HUES6 (cell line): ENCODE measurements around the gene STAM.

ENCODE experiments used
- H3K27ac ChIP-seq: 2 replicates; pipeline ENCODE4 v1.7.0; 2013; ENCODE audit warnings: low read depth, mild to moderate bottlenecking, low read length, inconsistent platforms
- H3K27me3 ChIP-seq: 2 replicates; pipeline ENCODE4 v1.6.1; 2013; ENCODE audit warnings: low read length; ENCODE audit not compliant: control insufficient read depth, insufficient read depth
- H3K36me3 ChIP-seq: 2 replicates; pipeline ENCODE4 v1.6.1; 2013; ENCODE audit warnings: low read length; ENCODE audit not compliant: control insufficient read depth, insufficient read depth
- H3K4me1 ChIP-seq: 2 replicates; pipeline ENCODE4 v1.6.1; 2013; ENCODE audit warnings: low read length; ENCODE audit not compliant: control insufficient read depth, insufficient read depth
- H3K4me3 ChIP-seq: 2 replicates; pipeline ENCODE4 v1.5.1; 2013; ENCODE audit warnings: low read depth, low read length
- H3K9ac ChIP-seq: one replicate; pipeline ENCODE4 v1.6.1; 2013; ENCODE audit warnings: mild to moderate bottlenecking, low read length
- H3K9me3 ChIP-seq: 2 replicates; pipeline ENCODE4 v1.6.1; 2013; ENCODE audit warnings: low read depth, low read length; ENCODE audit not compliant: control insufficient read depth, insufficient read depth

Gene STAM

GRCh38 chr10:17661510-17661909, 17.6 kb downstream of the STAM start:
- H3K27ac ChIP-seq = no peak overlapping the region
- no peak overlapping the region for H3K4me3 ChIP-seq
- H3K4me1 ChIP-seq = peaks cover 5% of the 10 kb centered on the region; the same call in 1 of the 2 replicates
- peaks cover 10% of the 10 kb centered on the region; the same call in 1 of the 2 replicates for H3K36me3 ChIP-seq
- H3K9me3 ChIP-seq = peaks cover 8% of the 10 kb centered on the region
- H3K9ac ChIP-seq = no peak overlapping the region
- H3K27me3 ChIP-seq = no peaks in the 10 kb centered on the region

DNA sequence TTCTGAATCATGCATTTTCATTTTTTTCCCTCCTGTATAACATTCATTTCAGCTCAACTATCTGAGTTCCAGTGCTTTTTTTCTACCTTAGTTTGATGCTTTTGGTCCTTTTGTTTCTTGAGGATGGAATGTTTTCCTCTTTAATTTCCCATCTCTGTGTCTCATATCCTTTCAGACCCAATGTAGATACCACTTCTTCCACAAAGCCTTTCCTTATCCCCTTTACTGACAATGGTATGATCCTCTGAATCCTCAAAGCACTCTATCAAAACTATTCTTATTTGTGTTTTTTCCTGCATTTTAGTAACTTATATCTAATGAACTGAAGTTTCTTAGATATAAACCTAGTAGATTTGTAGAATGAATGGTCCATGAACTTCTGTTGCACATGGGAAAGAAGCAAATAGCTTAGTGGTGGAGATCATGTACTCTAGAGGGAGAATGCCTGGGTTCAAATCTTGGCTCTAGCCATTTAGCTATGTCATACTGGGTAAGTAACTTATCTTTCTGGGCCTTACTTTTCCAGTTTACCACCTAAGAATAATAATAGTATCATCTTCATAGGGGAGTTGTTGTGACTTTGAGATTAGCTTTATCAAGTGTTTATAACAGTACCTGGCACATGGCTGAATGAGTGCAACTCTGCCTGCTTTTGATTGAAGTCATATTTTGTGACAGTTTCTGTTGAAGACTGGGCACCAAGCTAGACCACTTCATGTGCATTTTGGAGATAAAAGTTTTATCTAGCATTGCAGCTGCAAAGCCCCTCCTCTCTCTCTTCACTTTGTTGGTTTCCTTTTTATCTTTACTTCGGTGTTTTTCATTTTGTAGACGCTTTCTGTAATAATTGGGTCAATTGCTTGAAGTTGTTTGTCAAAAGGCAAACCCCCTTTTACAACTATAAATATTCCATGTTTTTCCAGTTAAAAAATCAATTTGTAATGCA, 18.5 kb downstream of the STAM start:
- no peak overlapping the region for H3K9ac ChIP-seq
- peaks cover 10% of the 10 kb centered on the region; the same call in 1 of the 2 replicates for H3K36me3 ChIP-seq
- peaks cover 5% of the 10 kb centered on the region; the same call in 1 of the 2 replicates for H3K4me1 ChIP-seq
- 0 out of 2 replicates have a peak, but pooled peaks cover 4% of the 10 kb centered on the region for H3K9me3 ChIP-seq
- no peak overlapping the region for H3K4me3 ChIP-seq
- no peaks in the 10 kb centered on the region for H3K27me3 ChIP-seq
- no peak overlapping the region for H3K27ac ChIP-seq

GRCh38 chr10:17663450-17663849, 19.5 kb downstream of the STAM start:
- Histone ChIP-seq H3K9me3 (0 out of 2 replicates have a peak, but pooled peaks cover 1% of the 10 kb centered on the region), H3K36me3 (peaks cover 10% of the 10 kb centered on the region; the same call in 1 of the 2 replicates), H3K4me1 (peaks cover 5% of the 10 kb centered on the region; the same call in 1 of the 2 replicates), H3K9ac (no peak overlapping the region), H3K27me3 (no peaks in the 10 kb centered on the region), H3K27ac (no peak overlapping the region), H3K4me3 (no peak overlapping the region)

DNA sequence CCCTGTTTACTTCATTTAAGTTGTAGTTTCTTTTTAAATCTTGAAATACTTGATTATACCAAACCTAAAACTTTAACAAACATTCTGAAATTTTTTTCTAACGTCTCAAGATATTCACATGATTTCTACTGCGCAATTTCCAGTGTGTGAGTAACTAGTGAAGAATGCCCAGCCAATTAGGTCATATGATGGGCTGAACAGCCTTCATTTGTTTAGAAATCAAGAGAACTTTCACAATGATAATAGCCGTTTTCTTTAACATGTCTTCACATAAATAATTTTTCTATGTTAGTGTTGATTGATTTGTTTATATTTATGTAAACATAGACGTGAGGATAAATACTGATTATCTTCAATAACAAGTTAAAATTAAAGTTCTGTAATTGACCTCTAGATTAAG, 21.8 kb downstream of the STAM start:
- Histone ChIP-seq H3K27ac (no peak overlapping the region), H3K4me1 (peaks cover 15% of the 10 kb centered on the region), H3K9me3 (no peaks in the 10 kb centered on the region)

DNA sequence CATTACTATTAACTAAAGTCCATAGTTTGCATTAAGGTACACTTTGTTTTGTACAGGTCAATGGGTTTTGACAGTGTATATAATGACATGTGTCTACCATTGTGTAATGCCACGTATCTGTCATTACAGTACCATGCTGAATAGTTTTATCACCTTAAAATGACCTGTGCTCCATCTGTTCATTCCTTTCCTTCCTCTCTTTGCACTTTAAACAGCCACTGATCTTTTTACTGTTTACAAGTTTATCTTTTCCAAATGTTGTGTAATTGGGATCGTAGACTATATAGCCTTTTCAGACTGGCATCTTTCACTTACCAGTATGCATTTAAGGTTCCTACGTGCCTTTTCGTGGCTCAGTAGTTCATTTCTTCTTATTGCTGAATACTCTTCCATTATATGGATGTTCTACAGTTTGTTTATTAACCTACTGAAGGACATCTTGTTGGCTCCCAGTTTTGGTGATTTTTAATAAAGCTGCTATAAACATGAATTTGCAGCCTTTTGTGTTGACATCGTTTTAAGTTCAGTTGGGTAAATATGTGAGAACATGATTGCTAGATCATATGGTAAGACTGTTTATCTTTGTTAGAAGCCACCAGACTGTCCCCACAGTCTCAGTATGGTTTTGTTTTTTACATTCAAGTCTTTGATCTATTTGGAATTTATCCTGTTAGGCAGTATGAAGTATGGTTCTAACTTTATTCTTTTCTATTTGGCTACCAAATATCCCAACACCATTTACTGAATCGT, 24.7 kb downstream of the STAM start:
- Histone ChIP-seq H3K36me3 (no peaks in the 10 kb centered on the region), H3K4me1 (peaks cover 43% of the 10 kb centered on the region), H3K27me3 (no peaks in the 10 kb centered on the region), H3K9ac (no peak overlapping the region), H3K4me3 (no peak overlapping the region), H3K9me3 (no peaks in the 10 kb centered on the region), H3K27ac (no peak overlapping the region)

More for the DNA sequence above, 21.8 kb downstream of the STAM start:
- Histone ChIP-seq H3K4me3 (no peak overlapping the region), H3K36me3 (peaks cover 10% of the 10 kb centered on the region; the same call in 1 of the 2 replicates), H3K9ac (no peak overlapping the region), H3K27me3 (no peaks in the 10 kb centered on the region)

DNA sequence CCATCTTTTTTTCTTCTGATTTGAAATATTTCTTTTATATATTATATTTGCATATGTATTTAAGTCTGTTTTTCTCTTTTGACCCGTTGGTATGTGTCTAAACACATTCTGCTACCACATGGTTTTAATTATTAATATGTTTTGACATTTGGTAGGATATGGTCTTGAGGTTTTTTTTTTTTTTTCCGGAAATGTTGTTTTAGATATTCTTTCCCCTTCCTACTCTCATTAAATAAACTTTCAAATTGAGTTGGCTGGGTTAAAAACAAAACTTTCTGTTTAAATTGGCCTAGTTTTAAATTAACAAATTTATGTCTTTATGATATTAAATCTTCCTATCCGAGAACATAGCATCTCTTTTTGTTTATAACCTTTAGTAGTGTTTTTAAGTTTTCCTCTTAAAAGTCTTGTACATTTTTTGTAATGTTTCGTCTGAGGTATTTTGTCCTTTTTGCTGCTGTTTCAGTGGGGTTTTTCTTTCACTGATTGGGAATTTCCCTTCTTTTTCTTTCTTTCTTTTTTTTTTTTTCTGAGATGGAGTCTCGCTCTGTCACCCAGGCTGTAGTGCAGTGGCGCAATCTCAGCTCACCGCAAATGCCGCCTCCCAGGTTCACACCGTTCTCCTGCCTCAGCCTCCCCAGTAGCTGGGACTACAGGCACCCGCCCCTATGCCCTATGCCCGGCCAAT, 25.4 kb downstream of the STAM start:
- Histone ChIP-seq H3K9me3 (no peaks in the 10 kb centered on the region), H3K27me3 (no peaks in the 10 kb centered on the region), H3K9ac (no peak overlapping the region), H3K4me1 (peaks cover 50% of the 10 kb centered on the region), H3K27ac (no peak overlapping the region), H3K36me3 (no peaks in the 10 kb centered on the region), H3K4me3 (no peak overlapping the region)

DNA sequence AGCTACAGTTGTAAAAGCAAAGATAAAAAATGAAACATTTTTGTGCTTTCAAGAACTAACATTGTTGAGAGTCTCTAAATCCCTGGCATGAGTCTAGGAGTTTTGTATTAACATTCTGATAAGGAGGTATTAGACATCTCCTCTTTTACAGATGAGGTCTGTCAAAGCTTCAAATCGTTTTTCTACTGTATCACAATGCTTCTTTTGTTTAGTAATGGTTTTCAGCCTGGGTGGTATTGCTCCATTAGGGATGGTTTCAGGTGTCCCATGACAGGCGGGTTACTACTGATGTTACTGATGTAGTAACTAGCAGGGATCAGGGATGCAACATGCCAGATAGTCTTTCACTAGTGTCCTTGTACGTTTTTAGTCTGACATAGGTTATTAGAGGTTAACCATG, 27.4 kb downstream of the STAM start:
- Histone ChIP-seq H3K9me3 (no peaks in the 10 kb centered on the region), H3K27ac (peak overlapping the region; percentile 45; the same call in 1 of the 2 replicates), H3K4me3 (no peak overlapping the region), H3K9ac (no peak overlapping the region), H3K27me3 (no peaks in the 10 kb centered on the region), H3K36me3 (no peaks in the 10 kb centered on the region), H3K4me1 (peaks cover 56% of the 10 kb centered on the region)

DNA sequence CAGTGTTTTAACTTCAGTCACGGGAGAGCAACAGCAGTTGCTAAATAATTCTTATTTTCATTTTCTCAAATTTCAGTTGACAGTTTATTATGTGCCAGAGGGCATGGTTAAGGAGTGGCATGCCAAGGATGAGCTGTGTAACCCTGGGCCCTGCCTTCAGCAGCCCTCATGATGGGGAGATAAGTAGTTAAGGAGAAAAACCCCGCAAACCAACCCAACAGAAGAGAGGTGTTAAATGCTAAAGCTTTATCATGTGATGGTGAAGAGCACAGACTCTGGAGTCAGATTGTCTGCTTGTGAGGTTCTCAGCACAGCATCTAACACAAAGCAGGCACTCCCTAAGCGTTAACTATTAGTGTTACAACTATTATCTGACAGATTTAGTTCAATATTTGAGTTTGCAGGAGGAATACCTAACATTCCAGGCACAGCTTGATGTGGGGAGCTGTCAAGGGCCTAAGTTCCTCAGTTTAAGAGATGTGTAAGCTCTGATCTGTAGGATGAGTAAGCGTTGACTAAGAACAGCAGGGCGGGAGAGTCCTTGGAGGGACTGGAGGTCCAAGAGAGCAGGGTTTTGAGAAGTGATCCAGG, 29.6 kb downstream of the STAM start:
- no peaks in the 10 kb centered on the region for H3K9me3 ChIP-seq
- H3K4me1 ChIP-seq = peaks cover 56% of the 10 kb centered on the region
- no peak overlapping the region for H3K4me3 ChIP-seq
- H3K9ac ChIP-seq = peak overlapping the region; percentile 6
- H3K36me3 ChIP-seq = no peaks in the 10 kb centered on the region
- peak overlapping the region; percentile 52; the same call in 1 of the 2 replicates for H3K27ac ChIP-seq
- no peaks in the 10 kb centered on the region for H3K27me3 ChIP-seq

DNA sequence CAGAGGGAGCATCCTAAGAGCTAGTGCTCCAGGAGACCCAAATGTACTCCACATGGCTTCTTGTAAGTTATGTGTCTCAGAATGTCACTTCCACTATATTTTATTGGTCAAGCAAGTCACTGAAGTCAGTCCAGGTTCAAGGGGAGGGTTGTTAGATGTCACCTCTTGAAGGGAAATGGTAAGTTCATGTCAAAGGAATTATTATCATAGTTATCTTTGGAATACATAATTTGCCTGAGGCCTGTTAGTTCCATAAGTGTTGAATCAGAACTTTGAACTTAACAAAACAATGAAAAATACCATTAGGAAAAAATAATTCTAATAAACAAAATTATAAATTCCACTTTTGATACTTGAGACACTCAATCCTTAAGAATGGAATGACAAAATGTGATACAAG, 30.6 kb downstream of the STAM start:
- Histone ChIP-seq H3K9me3 (no peaks in the 10 kb centered on the region), H3K4me1 (peaks cover 56% of the 10 kb centered on the region), H3K27me3 (no peaks in the 10 kb centered on the region), H3K36me3 (no peaks in the 10 kb centered on the region), H3K9ac (no peak overlapping the region), H3K27ac (peak overlapping the region; percentile 16; the same call in 1 of the 2 replicates), H3K4me3 (no peak overlapping the region)

- H3K9me3 ChIP-seq = no peaks in the 10 kb centered on the region
- no peaks in the 10 kb centered on the region for H3K27me3 ChIP-seq
- H3K4me1 ChIP-seq = peaks cover 48% of the 10 kb centered on the region
- no peak overlapping the region for H3K9ac ChIP-seq
- no peak overlapping the region for H3K4me3 ChIP-seq
- no peak overlapping the region for H3K27ac ChIP-seq
- no peaks in the 10 kb centered on the region for H3K36me3 ChIP-seq
Observed at GRCh38 chr10:17675638-17676037, 31.7 kb downstream of the STAM start.
